ENCODE data around the gene ATP5F1A.

DNA sequence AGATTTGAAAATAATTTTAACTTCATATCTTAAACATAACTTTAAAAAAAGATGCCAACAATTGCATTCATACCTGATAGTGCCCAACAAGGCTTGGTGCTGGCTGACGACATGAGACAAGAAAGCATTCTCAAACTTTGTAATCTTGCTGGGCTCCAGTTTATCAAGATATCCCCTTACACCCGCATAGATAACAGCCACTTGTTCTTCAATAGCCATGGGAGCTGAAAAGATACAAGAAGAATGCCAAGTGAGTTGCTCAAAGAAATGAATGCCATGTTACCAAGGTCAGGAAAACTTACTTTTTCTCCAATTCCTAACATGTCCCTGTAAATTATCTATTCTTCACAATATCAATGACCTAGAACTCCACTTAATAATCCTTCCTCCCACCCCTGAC, 13.7 kb downstream of the ATP5F1A start:
- TF ChIP-seq, protein P1, sequence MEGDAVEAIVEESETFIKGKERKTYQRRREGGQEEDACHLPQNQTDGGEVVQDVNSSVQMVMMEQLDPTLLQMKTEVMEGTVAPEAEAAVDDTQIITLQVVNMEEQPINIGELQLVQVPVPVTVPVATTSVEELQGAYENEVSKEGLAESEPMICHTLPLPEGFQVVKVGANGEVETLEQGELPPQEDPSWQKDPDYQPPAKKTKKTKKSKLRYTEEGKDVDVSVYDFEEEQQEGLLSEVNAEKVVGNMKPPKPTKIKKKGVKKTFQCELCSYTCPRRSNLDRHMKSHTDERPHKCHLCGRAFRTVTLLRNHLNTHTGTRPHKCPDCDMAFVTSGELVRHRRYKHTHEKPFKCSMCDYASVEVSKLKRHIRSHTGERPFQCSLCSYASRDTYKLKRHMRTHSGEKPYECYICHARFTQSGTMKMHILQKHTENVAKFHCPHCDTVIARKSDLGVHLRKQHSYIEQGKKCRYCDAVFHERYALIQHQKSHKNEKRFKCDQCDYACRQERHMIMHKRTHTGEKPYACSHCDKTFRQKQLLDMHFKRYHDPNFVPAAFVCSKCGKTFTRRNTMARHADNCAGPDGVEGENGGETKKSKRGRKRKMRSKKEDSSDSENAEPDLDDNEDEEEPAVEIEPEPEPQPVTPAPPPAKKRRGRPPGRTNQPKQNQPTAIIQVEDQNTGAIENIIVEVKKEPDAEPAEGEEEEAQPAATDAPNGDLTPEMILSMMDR (IDR thresholded peaks at IDR 0.05) = no peak
- no peak for TF ChIP-seq POLR2A (IDR thresholded peaks at IDR 0.05)
- no peak for TF ChIP-seq POLR2AphosphoS5 (IDR thresholded peaks at IDR 0.05)

Measured in prostate gland (tissue), 2 donors.